Naive B cell (primary cell): Measurements from ENCODE around the gene RAB27A. TPM values are rescaled to one million over a fixed set of nuclear protein-coding genes. Genes with fewer than 3 reads are reported as not detected.

Experiments used
- ATAC-seq, 2 donors: fragments of 150-1000 bp; cut with Tn5 transposase; 2 replicates each; pipeline ENCODE4 v1.10.0; 2021; ENCODE audit warnings: low read depth in 2 of 2, mild to moderate bottlenecking in 2 of 2, moderate library complexity in 2 of 2
- DNase-seq: peaks from one replicate; pipeline ENCODE4 v3.0.0; 2022
- H3K27ac Mint-ChIP-seq, 6 donors: one replicate each; pipeline ENCODE4 v1.8.0; 2020 to 2022; ENCODE audit warnings: mild to moderate bottlenecking in 6 of 6, mixed read lengths in 6 of 6, moderate library complexity in 5 of 6, inconsistent platforms in 2 of 6
- H3K27me3 Mint-ChIP-seq, 3 donors: one replicate each; pipeline ENCODE4 v1.8.0; 2021 to 2022; ENCODE audit warnings: mixed read lengths in 3 of 3, mild to moderate bottlenecking in 1 of 3
- H3K36me3 Mint-ChIP-seq, 2 donors: one replicate each; pipeline ENCODE4 v1.8.0; 2020 to 2022; ENCODE audit warnings: mixed read lengths in 2 of 2, inconsistent platforms in 1 of 2, mild to moderate bottlenecking in 1 of 2
- H3K4me1 Mint-ChIP-seq, 3 donors: one replicate each; pipeline ENCODE4 v1.8.0; 2020 to 2022; ENCODE audit warnings: mixed read lengths in 3 of 3, inconsistent platforms in 1 of 3, mild to moderate bottlenecking in 1 of 3, moderate library complexity in 1 of 3
- H3K4me3 Mint-ChIP-seq, 8 donors: one replicate each; pipeline ENCODE4 v1.8.0; 2020 to 2022; ENCODE audit warnings: mild to moderate bottlenecking in 8 of 8, mixed read lengths in 8 of 8, moderate library complexity in 8 of 8, inconsistent platforms in 2 of 8
- H3K9me3 Mint-ChIP-seq, 7 donors: one replicate each; pipeline ENCODE4 v1.8.0; 2020 to 2022; ENCODE audit warnings: mixed read lengths in 7 of 7, mild to moderate bottlenecking in 5 of 7, inconsistent platforms in 2 of 7, moderate library complexity in 1 of 7
- polyA plus RNA-seq, 6 donors: library from polyadenylated mRNA; unstranded; fragments of 300-500 nt; fragmentation: Illumina TruSeq; gene quantifications; one replicate each; pipeline ENCODE4 v1.2.3, GENCODE V29; 2021; ENCODE audit warnings: low read depth in 6 of 6

Gene RAB27A
- polyA plus RNA-seq, 6 donors from 2014 or later = 23.5 to 32.7 (median 29.7) TPM

- Mint-ChIP-seq H3K9me3 (no peaks in the 10 kb centered on the region), H3K4me3 (no peak overlapping the region), H3K27me3 (no peaks in the 10 kb centered on the region), H3K4me1 (peaks cover 0 to 5% (median 5%) of the 10 kb centered on the region in 3 donors), H3K27ac (peak overlapping the region in 2 of 6 donors; percentile 21 to 67), H3K36me3 (peaks cover 16 to 41% of the 10 kb centered on the region in 2 donors)
- ATAC-seq = no peak
- no peak for DNase-seq
Measured at GRCh38 chr15:55179141-55179540, 110.5 kb downstream of the RAB27A start.

DNA sequence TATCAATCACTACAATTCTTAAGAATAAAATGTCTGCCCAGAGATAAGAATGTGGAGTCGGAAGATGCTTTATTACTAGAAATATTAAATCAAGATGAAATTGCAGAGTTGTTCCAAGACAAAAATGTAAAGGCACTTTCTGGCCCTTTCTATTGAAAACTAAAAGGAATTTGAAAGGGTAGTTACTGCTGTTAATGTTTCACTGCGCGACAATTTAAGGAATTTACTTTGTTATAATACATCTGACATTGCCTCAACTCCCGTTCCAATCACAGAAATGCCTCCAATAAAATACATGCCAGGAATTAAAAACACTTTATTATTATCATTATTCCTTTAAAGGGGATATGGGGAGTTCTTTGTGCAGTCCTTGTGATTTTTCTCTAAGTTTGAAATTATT, 119.3 kb downstream of the RAB27A start:
- no peak overlapping the region for H3K27ac Mint-ChIP-seq

GRCh38 chr15:55168350-55168974, 121.2 kb downstream of the RAB27A start:
- Mint-ChIP-seq H3K27me3 (no peaks in the 10 kb centered on the region), H3K27ac (no peak overlapping the region), H3K36me3 (no peaks in the 10 kb centered on the region), H3K4me3 (no peak overlapping the region), H3K9me3 (no peaks in the 10 kb centered on the region), H3K4me1 (no peaks in the 10 kb centered on the region)
- ATAC-seq (peak in 1 of 2 donors; percentile 54), DNase-seq (peak; percentile 25)

More for the DNA sequence above, 119.3 kb downstream of the RAB27A start:
- no peak overlapping the region for H3K4me3 Mint-ChIP-seq
- no peaks in the 10 kb centered on the region for H3K4me1 Mint-ChIP-seq
- DNase-seq (no peak), ATAC-seq (no peak)
- H3K9me3 Mint-ChIP-seq = no peaks in the 10 kb centered on the region
- peaks cover 0 to 8% of the 10 kb centered on the region in 2 donors for H3K36me3 Mint-ChIP-seq
- H3K27me3 Mint-ChIP-seq = no peaks in the 10 kb centered on the region

DNA sequence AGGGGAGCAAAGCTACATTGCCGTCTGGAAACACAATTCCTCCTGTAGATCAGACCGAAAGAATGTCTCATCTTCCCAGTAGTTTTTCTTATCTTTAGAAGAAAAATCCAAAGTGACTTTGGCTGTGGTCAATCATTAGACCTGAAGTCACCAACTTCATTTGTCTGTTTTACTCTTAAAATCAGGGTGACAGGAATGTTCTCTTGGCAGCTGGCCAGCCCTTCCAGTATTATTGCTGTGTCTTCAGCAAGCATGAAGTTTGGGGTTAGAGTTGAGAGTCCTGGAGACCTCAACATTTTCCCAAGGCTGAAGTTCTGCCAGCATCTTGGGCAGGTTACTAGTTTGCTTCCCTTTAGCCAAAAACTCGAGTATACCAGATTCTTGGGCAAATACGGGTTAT, 125.3 kb downstream of the RAB27A start:
- Mint-ChIP-seq H3K36me3 (no peaks in the 10 kb centered on the region), H3K9me3 (peaks cover 0 to 1% (median 0%) of the 10 kb centered on the region in 7 donors), H3K4me3 (no peak overlapping the region), H3K4me1 (no peaks in the 10 kb centered on the region), H3K27me3 (no peaks in the 10 kb centered on the region), H3K27ac (no peak overlapping the region)
- DNase-seq = no peak
- ATAC-seq = no peak

Other genes starting within 250 kb of the RAB27A start
- gene RSL24D1, start 92.9 kb downstream of the RAB27A start, polyA plus RNA-seq = 100 to 1,000 TPM in 4 of 6 donors, 10 to 100 TPM in 2; 82.3 to 114 (median 105) TPM
- gene PIGBOS1, start 29.3 kb upstream of the RAB27A start, polyA plus RNA-seq = 10 to 100 TPM; 27.5 to 61.5 (median 39.0) TPM
- 10 to 100 TPM; 17.0 to 27.2 (median 24.1) TPM for gene PIGB, start 29.4 kb upstream of the RAB27A start, polyA plus RNA-seq
- 10 to 100 TPM; 21.1 to 44.1 (median 29.9) TPM for gene CCPG1, start 118.5 kb upstream of the RAB27A start, polyA plus RNA-seq
- 1 to 10 TPM; 1.8 to 4.6 (median 2.6) TPM for gene PIERCE2, start 118.7 kb upstream of the RAB27A start, polyA plus RNA-seq
- 1 to 10 TPM in 1 of 6 donors, under 1 TPM in 1, not detected in 4; 0.19 to 1.2 TPM for gene DNAAF4, start 218.4 kb upstream of the RAB27A start, polyA plus RNA-seq